Right atrium auricular region (tissue), 2 donors: ENCODE results near the gene SLX4IP. TPM values are rescaled to one million over a fixed set of nuclear protein-coding genes. Genes with fewer than 3 reads are reported as not detected.
A peak's percentile ranks its signal among the peaks of the same experiment; 100 is the strongest.

Experiments
- DNase-seq: peaks from one replicate; pipeline ENCODE4 v3.0.0-alpha.2; 2019; ENCODE audit warnings: low spot score
- H3K27ac ChIP-seq, 2 donors: fragments of 200-600 bp; sonication (generic); 1 replicate in 1 of 2; 2 replicates in 1 of 2; pipeline ENCODE4 v1.5.1; 2016 to 2019
- H3K27me3 ChIP-seq, 2 donors: fragments of 200-600 bp; sonication (generic); one replicate each; pipeline versions ENCODE4 v1.5.1 to v1.6.0; 2017 to 2019
- H3K36me3 ChIP-seq: fragments of 200-600 bp; sonication (generic); one replicate; pipeline ENCODE4 v1.5.1; 2016
- H3K4me1 ChIP-seq, 2 donors: fragments of 200-600 bp; sonication (generic); one replicate each; pipeline versions ENCODE4 v1.5.1 to v1.6.0; 2017 to 2019
- H3K4me3 ChIP-seq, 2 donors: fragments of 200-600 bp; sonication (generic); 1 replicate in 1 of 2; 2 replicates in 1 of 2; pipeline ENCODE4 v1.5.1; 2017 to 2019; ENCODE audit warnings: mild to moderate bottlenecking in 1 of 2, moderate library complexity in 1 of 2
- H3K9me3 ChIP-seq, 2 donors: fragments of 200-600 bp; sonication (generic); one replicate each; pipeline ENCODE4 v1.5.1; 2019
- CTCF ChIP-seq, 2 donors: fragments of 200-600 bp; sonication (generic); IDR thresholded peaks; one replicate each; pipeline ENCODE4 v1.5.1; 2019; ENCODE audit warnings: antibody characterized with exemption in 2 of 2
- total RNA-seq, 2 donors: library from RNA; depleted of rRNA; stranded (reverse); fragments of >200 nt; gene quantifications; one replicate each; pipeline ENCODE4 v1.1.0, GENCODE V29; 2016

Gene SLX4IP
- total RNA-seq, 2 donors from 2014 or later: 1.1 to 2.0 TPM

- no peak for DNase-seq
- TF ChIP-seq CTCF (IDR thresholded peaks at IDR 0.05): no peak
- Histone ChIP-seq H3K4me1 (peaks cover 0 to 12% of the 10 kb centered on the region in 2 donors), H3K9me3 (no peaks in the 10 kb centered on the region), H3K4me3 (no peak overlapping the region), H3K27ac (no peak overlapping the region), H3K36me3 (no peaks in the 10 kb centered on the region), H3K27me3 (no peaks in the 10 kb centered on the region)
Observed at GRCh38 chr20:10551732-10552724, 116.9 kb downstream of the SLX4IP start.

- no peaks in the 10 kb centered on the region for H3K27me3 ChIP-seq
- no peak overlapping the region for H3K27ac ChIP-seq
- H3K36me3 ChIP-seq: no peaks in the 10 kb centered on the region
- no peak overlapping the region for H3K4me3 ChIP-seq
- TF ChIP-seq CTCF (IDR thresholded peaks at IDR 0.05): peak; percentile 60 to 86
- DNase-seq: peak; percentile 75
- H3K4me1 ChIP-seq: peaks cover 0 to 12% of the 10 kb centered on the region in 2 donors
- H3K9me3 ChIP-seq: no peaks in the 10 kb centered on the region
Observed at GRCh38 chr20:10553326-10553984, 118.3 kb downstream of the SLX4IP start.

- Histone ChIP-seq H3K27ac (no peak overlapping the region), H3K27me3 (no peaks in the 10 kb centered on the region), H3K36me3 (no peaks in the 10 kb centered on the region), H3K4me1 (peaks cover 0 to 10% of the 10 kb centered on the region in 2 donors), H3K4me3 (no peak overlapping the region), H3K9me3 (no peaks in the 10 kb centered on the region)
- no peak for TF ChIP-seq CTCF (IDR thresholded peaks at IDR 0.05)
- DNase-seq: no peak
Observed at GRCh38 chr20:10554285-10554684, 119.2 kb downstream of the SLX4IP start.

GRCh38 chr20:10555393-10555792, 120.3 kb downstream of the SLX4IP start:
- no peak for DNase-seq
- H3K4me3 ChIP-seq: no peak overlapping the region
- H3K9me3 ChIP-seq: no peaks in the 10 kb centered on the region
- H3K4me1 ChIP-seq: peaks cover 0 to 6% of the 10 kb centered on the region in 2 donors
- no peak overlapping the region for H3K27ac ChIP-seq
- no peak for TF ChIP-seq CTCF (IDR thresholded peaks at IDR 0.05)
- H3K27me3 ChIP-seq: no peaks in the 10 kb centered on the region
- H3K36me3 ChIP-seq: no peaks in the 10 kb centered on the region

- Histone ChIP-seq H3K9me3 (no peaks in the 10 kb centered on the region), H3K4me1 (peaks cover 0 to 6% of the 10 kb centered on the region in 2 donors), H3K27ac (no peak overlapping the region), H3K36me3 (no peaks in the 10 kb centered on the region), H3K27me3 (no peaks in the 10 kb centered on the region), H3K4me3 (no peak overlapping the region)
- TF ChIP-seq CTCF (IDR thresholded peaks at IDR 0.05): no peak
- DNase-seq: no peak
Observed at GRCh38 chr20:10555865-10556308, 120.8 kb downstream of the SLX4IP start.
